NCI-H1694 treated with DMSO at 0.1 percent for 48 hours (cell line): Measurements from ENCODE around the gene PDIK1L.
A peak's percentile ranks its signal among the peaks of the same experiment; 100 is the strongest.

Experiments
- DNase-seq: peaks from one replicate; lab custom pipeline; 2025; lab: John Stamatoyannopoulos, UW

The PDIK1L gene

GRCh38 chr1:26122988-26123973 is 11.7 kb downstream of the PDIK1L start:
- DNase-seq, result no peak

DNA sequence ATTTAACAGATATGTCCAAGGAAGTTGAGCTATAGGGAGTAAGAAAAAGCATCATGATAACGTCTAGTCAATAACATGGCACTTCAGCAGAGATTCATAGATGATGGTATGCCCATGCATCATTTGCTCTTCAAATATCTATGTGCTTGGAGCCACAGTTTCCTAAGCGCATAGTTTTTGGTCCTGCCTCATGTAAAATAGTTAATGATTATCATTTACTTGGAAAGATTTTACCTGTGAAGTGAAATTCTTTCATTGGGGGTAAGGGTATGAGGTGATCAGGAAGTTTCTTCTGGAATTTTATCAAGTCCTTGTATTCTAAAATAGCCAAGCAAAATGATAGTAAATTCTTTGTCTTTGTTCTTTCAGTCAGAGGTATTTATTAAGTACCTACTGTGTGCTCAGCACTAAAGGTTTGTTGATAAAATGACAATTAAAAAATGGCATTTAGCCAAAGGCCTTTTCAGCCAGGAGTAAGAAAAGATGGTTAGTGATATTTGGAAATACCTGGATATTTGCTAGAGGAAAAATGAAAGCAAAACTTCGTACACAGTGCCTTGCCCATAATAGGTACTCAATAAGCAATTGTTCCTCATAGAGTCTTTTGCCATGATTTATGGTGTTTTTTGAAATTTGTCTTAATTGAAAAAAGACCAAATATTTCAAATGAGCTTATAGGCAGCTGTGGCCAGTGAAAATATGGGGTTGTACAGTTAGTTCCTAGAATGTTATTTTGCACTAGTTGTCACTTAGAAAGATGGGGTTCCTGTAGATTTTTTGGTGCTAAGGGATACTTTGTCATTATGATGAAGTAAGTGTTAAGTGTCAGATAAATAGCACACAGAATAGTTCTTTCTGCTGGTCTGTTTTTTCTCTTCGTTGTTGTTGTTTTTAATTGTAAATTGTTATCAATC is 13.1 kb downstream of the PDIK1L start:
- DNase-seq, result no peak

DNA sequence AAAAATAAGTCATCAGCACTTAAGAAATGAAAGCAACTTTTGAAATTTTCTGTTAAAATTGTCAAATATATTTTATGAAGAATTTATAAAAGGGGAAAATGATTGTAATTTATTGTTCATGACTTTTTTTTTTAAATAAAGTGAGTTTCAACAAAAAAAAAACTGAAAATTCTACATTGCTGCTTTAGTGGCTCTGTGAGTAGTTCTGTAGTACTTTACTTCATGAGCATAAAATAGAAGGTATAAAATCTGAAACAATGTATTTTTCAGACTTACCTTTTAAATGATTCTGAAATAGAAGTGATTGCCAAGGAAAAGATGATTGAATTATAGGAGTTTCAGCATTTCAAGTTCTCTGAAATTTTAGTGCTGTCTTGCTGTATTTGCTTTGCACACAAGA is 13.8 kb downstream of the PDIK1L start:
- DNase-seq, result no peak

GRCh38 chr1:26125946-26126320 is 14.3 kb downstream of the PDIK1L start:
- no peak for DNase-seq

- no peak for DNase-seq
Observed at GRCh38 chr1:26126321-26127084, 14.9 kb downstream of the PDIK1L start.

DNA sequence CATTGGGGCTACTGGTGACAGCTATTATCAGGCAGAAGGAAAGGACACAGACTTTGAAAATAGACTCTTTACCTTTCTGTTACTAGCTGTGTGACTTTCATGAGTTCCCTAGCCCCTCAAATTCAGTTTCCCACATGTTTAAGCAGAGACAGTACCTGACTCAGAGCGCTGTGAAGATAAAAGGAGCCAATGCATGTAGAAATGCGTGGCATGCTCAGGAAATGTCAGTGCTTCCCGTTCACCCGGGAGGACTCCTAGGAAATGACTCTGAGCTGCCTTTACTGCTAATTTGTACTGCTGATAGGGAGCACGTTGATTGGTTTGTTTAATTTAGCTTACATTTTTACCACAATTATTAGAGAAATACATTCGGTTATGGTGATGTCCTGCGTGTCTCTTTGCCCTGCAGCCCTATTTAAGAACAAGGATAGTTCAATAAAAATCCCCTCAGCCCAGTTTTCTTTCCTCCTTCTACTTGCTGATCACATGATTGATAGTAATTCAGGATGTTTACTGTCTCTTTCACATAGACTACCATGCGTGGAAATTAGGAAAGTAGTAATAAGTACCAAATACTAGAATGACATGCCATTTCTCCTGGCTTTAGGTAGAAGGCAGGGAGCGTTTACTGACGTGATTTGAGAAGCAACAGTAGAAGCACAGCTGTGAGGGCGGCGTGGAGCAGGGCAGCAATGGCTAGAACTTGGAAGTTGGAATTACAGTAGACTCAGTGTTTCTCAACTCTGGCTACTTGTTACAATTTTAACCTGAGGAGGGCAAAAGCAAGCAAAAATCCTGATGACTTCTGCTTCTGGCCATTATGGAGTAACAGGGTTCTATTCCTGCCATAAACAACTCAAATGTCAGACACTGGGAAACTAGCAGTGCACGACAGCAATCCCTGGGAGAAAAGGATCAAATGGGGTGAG is 15.9 kb downstream of the PDIK1L start:
- no peak for DNase-seq

- DNase-seq, result no peak
Observed at GRCh38 chr1:26129778-26130177, 18.2 kb downstream of the PDIK1L start.

DNA sequence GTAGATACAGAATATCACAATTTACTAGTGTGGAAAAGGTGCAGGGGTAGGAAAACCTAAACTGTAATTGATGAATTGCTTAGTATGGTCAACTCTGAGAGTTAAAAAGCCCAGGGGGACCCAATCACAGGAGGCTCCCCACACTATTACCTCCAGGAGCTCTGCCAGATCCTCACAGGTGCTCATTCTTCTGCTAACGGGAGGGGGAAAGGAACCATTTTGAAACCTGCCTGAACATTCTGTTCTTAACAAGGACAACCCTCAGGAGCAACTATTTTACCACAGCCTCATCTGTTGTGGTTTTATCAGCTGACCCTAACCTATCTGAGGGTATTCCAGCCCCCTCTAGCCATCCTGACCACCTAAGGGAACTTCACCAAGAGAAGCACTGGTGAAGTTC is 19.1 kb downstream of the PDIK1L start:
- DNase-seq, result no peak

DNA sequence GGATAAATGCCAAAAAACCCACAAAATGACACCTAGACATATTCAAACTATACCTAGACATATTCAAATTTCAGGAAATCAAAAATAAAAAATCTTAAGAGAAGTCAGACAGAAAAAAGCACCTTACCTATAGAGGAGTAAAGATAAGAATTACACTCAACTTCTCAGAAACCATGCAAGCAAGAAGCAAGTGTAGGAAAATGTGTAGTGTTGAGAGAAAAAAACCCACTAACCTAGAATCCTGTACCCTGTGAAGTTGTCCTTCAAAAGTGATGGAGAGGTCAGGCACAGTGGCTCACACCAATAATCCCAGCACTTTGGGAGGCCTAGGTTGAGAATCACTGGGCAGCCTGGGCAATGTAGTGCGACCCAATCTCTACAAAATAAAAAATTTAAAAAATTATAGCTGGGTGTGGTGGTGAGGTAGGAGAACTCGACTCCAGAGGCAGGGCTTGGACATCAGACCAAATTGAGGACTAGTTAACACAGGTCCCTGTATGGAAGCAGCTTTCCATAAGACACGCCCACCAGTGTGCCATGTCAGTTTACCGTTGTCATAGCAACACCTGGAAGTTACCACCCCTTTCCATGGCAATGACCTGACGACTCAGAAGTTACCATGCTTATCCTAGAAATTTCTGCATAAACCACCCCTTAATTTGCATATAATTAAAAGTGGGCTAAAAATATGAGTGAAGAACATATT is 20.7 kb downstream of the PDIK1L start:
- no peak for DNase-seq

GRCh38 chr1:26132834-26133167 is 21.2 kb downstream of the PDIK1L start:
- DNase-seq, result no peak

GRCh38 chr1:26134466-26134865 is 22.8 kb downstream of the PDIK1L start:
- DNase-seq, result no peak

DNA sequence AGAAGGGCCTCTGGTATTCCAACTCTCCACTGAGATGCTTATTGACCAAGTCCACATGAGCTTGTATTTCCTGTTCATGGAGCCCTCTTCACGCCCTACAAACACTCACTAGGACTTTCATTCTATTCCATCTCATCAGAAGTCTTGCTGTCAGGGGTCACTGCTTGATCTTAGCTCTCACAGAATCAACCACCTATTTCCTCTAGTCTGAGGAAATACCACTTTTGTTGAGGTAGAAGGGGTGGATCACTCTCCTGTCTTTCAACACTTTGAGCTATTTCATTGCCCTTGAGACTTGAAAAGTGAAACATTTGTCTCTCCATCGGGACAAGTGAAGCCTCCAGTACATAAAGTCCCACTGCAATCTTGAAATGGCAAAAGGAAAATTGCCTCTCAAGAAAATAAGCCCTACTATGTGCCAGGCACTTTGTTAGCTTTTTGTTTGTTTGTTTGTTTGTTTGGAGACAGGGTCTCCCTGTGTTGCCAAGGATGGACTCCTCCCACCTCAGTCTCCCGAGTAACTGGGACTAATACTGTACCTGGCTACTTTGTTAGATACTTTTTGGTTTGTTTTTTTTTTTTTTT is 27.4 kb downstream of the PDIK1L start:
- no peak for DNase-seq

- no peak for DNase-seq
Observed at GRCh38 chr1:26142159-26142558, 30.5 kb downstream of the PDIK1L start.

DNA sequence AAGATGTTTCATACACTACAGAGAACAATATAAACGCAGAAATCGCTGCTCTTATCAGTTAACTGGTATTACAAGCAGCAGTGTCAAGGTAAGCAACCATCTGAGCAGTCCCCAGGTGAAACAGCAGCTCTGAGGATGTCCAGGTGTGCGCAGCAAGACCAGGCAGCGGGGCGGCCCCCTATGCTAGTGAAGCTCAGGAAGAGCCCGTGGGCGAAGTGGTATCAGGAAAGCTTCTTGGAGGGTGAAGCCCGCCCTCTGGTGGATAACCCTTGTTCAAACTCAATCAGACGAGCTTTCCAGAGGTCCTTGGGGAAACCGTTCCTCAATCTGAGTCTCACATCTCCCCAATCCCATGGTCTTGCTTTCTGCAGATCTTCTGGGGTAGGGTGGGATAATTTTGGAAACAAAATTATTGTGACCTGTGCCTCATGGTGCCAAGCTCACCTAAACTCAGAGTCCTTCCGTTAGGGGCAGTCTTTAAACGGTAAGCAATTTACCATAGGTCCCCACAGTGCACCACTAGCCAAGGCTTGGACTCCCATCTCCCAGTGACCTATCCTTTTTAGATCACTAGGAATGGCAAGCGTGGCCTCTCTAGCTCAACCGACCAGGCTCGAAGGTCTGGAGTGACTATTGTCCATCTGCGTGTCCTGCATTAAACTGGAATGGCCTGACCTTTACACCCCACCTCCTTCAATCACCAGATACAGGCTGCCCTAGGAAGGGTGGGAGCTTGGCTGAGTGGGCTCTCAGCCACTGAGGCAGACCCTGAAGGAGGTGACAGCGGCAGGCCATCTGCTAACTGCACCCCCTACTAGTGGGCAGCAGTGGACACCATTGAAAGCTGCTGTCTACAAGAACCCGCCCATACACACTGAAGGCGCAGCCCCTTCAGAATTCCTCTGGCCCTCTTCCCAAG is 33.7 kb downstream of the PDIK1L start:
- peak; percentile 66 for DNase-seq

GRCh38 chr1:26145960-26146294 is 34.3 kb downstream of the PDIK1L start:
- DNase-seq, result no peak

DNA sequence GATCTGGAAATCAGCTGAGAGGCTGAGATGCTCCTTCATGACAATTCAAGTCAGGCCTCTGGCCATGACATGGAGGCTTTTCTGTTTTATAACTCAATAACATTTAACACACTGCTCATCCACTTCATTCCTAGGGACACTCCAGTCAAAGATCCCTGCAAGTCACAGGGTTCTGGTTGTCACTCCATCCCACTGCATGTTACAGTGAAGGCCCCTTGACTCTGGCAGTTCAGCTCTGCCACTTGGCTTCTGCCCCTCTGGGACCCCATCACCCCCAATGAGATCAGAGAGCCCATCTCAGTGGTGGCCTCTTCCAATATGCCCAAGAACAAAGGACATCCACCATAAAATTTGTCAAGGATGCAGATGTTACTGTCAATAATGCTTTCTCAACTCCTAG is 37.3 kb downstream of the PDIK1L start:
- DNase-seq, result no peak

- DNase-seq, result no peak
Observed at GRCh38 chr1:26153966-26154532, 42.4 kb downstream of the PDIK1L start.

- no peak for DNase-seq
Observed at GRCh38 chr1:26154750-26155149, 43.1 kb downstream of the PDIK1L start.
